GM12892 (cell line): ENCODE measurements around the gene TPSAB1.

ENCODE experiments used
- POLR2A ChIP-seq: IDR thresholded peaks from 2 replicates; pipeline ENCODE4 v1.6.1; 2011; ENCODE audit warnings: low read depth, low read length, control low read depth
- POLR2AphosphoS5 ChIP-seq: IDR thresholded peaks from 2 replicates; pipeline ENCODE4 v1.6.1; 2011; ENCODE audit warnings: low read depth, low read length, control low read depth
- TAF1 ChIP-seq: IDR thresholded peaks from 2 replicates; pipeline ENCODE4 v1.6.1; 2011; ENCODE audit warnings: low read depth, mild to moderate bottlenecking, control low read depth, low read length, borderline replicate concordance

- TF ChIP-seq POLR2A (no peak), POLR2AphosphoS5 (no peak), TAF1 (no peak)
These were observed 22.3 kb downstream of the TPSAB1 start for GRCh38 chr16:1262846-1263221.
